ENCODE results near the gene NHSL2.

The NHSL2 gene

DNA sequence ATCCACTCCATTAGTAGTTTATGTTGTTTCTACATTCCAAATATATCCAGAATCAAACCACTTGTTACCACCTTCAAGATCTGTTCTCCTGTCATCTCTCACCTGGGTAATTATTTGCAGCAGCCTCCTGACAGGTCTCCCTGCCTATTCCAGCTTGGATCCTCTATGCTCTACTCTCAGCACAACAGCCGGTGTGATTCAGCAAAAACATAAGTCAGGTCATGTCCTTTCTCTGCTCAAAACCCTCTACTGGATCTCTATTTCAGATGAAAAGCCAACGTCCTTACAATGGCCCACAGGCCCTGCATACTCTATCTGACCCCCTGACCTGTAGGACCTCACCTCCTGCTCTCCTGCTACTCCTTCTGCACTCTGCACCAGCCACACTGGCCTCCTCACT lies 84.5 kb downstream of the NHSL2 start:
- H3K4me3 ChIP-seq (ENCODE audit: low read depth, low read length), result no peak overlapping the region
- TF ChIP-seq, protein P1, sequence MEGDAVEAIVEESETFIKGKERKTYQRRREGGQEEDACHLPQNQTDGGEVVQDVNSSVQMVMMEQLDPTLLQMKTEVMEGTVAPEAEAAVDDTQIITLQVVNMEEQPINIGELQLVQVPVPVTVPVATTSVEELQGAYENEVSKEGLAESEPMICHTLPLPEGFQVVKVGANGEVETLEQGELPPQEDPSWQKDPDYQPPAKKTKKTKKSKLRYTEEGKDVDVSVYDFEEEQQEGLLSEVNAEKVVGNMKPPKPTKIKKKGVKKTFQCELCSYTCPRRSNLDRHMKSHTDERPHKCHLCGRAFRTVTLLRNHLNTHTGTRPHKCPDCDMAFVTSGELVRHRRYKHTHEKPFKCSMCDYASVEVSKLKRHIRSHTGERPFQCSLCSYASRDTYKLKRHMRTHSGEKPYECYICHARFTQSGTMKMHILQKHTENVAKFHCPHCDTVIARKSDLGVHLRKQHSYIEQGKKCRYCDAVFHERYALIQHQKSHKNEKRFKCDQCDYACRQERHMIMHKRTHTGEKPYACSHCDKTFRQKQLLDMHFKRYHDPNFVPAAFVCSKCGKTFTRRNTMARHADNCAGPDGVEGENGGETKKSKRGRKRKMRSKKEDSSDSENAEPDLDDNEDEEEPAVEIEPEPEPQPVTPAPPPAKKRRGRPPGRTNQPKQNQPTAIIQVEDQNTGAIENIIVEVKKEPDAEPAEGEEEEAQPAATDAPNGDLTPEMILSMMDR (IDR thresholded peaks at IDR 0.05; ENCODE audit: control insufficient read depth, extremely low read depth, insufficient read depth), result no peak
- no peak for DNase-seq (ENCODE audit: low read depth)

DNA sequence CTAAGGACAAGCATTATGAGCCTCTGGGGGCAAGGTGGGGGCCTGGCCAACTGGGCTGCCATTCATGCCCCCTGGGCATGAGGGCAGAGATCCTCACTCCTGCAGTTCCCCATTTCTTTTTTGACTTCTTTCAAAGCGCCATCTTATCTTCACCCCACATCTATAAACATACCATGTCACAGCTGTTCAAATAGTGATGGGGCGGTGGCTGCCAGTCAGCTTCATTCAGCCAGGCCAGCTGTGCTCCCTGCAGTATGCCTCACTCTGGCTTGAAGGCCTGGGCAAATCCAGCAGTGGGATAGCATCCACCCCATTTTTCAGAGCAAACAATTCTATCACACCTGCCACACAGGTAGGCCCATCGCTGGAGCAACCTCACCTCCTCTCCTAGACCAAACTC lies 85.5 kb downstream of the NHSL2 start:
- TF ChIP-seq, protein P1 (IDR thresholded peaks at IDR 0.05; ENCODE audit: control insufficient read depth, extremely low read depth, insufficient read depth), result no peak

DNA sequence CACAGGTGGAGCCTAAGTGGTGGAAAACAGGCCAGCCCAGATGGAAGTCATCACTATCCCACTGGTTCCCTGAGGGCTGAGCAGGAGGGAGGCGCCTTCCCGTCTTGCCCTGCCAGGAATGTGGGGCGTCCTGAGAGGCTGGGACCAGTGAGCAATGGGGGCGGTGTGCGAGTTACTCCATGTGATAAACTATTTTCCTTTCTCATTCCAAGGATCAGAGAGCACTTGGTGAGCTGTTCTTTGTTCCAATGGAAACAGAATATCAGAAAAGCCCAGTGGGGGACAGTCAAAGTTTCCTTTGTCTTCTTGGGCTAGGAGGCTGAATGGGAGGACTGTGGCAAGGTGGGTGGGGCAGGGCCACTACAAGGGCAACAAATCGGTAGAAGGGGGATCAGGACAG lies 86.2 kb downstream of the NHSL2 start:
- no peak for DNase-seq (ENCODE audit: low read depth)
- TF ChIP-seq, protein P1 (IDR thresholded peaks at IDR 0.05; ENCODE audit: control insufficient read depth, extremely low read depth, insufficient read depth), result no peak
- H3K4me3 ChIP-seq (ENCODE audit: low read depth, low read length), result no peak overlapping the region

More for the DNA sequence above, 85.5 kb downstream of the NHSL2 start:
- DNase-seq (ENCODE audit: low read depth), result peak; percentile 30
- H3K4me3 ChIP-seq (ENCODE audit: low read depth, low read length), result no peak overlapping the region

DNA sequence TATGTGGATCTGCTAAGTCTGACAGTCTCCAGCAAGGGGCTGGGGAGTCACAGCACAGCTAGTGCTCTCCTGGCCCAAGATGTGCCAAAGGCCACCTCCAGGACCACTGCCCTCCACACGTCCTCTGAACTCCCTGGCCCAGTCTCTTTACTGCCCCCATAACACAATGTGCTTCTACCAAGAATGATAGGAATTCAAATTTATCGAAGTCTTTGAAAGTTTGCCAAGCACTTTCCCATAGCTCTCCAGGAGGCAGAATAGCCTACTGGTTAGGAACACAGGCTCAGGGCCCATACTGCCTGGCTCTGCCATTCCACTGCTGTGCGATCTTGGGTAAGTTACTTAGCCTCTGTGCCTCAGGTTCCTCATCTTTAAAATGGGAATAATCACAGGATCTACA lies 86.7 kb downstream of the NHSL2 start:
- no peak for DNase-seq (ENCODE audit: low read depth)

DNA sequence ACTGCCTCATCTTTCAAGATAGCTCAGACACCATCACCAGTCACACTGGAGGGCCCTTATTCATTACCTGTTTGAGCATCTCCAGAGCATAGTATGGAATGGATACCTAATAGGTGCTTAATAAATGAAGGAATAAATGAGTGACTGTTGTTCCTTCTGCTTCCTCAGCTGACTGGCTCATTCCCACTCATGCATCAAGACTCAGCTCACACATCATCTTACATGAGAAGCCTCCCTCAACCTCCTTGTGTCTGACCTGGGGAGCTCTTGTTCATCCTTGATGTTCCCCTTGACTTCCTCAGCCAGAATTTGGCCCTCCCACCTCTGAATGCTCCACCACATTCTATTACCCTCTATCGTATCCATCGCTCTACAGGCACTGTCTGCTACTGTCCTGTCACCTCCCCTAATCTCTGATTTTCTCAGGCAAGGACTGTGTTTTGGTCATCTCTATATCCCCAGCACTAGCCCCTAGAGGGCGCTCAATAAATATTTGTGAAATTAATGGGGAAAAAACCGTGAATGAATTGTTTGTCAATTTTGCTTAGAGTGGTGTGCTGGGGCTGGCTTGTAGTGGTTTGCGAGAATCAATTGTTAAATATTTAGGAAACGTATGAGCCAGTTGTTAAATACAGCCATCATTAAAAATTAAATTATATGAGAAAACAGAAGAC lies 88.3 kb downstream of the NHSL2 start:
- no peak overlapping the region for H3K4me3 ChIP-seq (ENCODE audit: low read depth, low read length)
- no peak for DNase-seq (ENCODE audit: low read depth)
- TF ChIP-seq, protein P1 (IDR thresholded peaks at IDR 0.05; ENCODE audit: control insufficient read depth, extremely low read depth, insufficient read depth), result peak; percentile 58

More for the DNA sequence above, 86.7 kb downstream of the NHSL2 start:
- TF ChIP-seq, protein P1 (IDR thresholded peaks at IDR 0.05; ENCODE audit: control insufficient read depth, extremely low read depth, insufficient read depth), result no peak
- H3K4me3 ChIP-seq (ENCODE audit: low read depth, low read length), result no peak overlapping the region

DNA sequence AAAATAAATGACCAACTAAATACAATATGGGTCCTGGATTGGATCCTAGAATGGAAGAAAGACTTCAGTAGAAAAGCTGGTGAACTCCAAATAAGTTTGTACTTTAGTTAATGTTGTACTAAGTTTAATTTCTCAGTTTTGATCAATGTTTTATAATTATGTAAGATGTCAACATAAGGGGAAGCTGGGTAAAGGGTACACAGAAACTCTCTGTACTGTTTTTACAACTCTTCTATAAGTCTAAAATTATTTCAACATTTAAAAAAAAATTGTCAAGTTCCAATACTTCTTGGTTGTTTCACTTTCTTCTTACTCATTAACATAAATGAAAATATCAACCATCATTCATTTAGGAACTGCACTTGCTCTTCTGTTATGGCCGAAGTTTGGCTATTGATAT lies 88.9 kb downstream of the NHSL2 start:
- H3K4me3 ChIP-seq (ENCODE audit: low read depth, low read length), result no peak overlapping the region
- no peak for DNase-seq (ENCODE audit: low read depth)
- TF ChIP-seq, protein P1 (IDR thresholded peaks at IDR 0.05; ENCODE audit: control insufficient read depth, extremely low read depth, insufficient read depth), result no peak

DNA sequence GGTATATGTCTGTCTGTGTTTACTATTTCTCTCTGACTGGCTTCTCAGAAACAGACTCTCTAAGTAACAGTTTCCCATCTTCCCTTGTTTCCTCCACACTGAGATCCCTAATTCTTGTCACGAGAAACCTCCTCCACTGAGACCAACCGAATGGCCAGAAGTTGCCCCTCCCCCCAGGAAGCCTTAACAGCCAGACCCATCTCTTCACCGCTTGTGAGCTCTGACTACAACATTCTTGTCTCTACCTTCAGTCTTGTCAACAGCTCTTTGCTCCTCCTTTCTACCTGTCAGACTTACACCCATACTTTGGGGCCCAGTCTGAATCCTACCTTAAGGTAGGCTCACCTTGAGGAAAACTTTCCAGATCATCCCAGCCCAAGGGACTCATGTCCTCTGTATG lies 90.8 kb downstream of the NHSL2 start:
- DNase-seq (ENCODE audit: low read depth), result no peak
- H3K4me3 ChIP-seq (ENCODE audit: low read depth, low read length), result no peak overlapping the region
- TF ChIP-seq, protein P1 (IDR thresholded peaks at IDR 0.05; ENCODE audit: control insufficient read depth, extremely low read depth, insufficient read depth), result no peak

All from LNCaP clone FGC (cell line).